Hepatocyte (in vitro differentiated cells): Measurements from ENCODE around the gene KIAA0930. TPM values are rescaled to one million over a fixed set of nuclear protein-coding genes. Genes with fewer than 3 reads are reported as not detected.
"Not testable (repeated sequence)": the region's sequence is repeated elsewhere in the genome, so short reads cannot be mapped to it uniquely, and the experiment has no call there.

Source experiments
- DNase-seq: peaks from one replicate; pipeline ENCODE4 v3.0.0-alpha.2; 2016; ENCODE audit warnings: low spot score
- H2AFZ ChIP-seq: fragments of 200-600 bp; sonication (generic); 2 replicates; pipeline ENCODE4 v1.6.0; 2016; ENCODE audit warnings: antibody characterized with exemption, mild to moderate bottlenecking
- H3K27ac ChIP-seq: fragments of 200-600 bp; sonication (generic); 2 replicates; pipeline ENCODE4 v1.5.1; 2016; ENCODE audit warnings: mild to moderate bottlenecking
- H3K27me3 ChIP-seq: fragments of 200-600 bp; sonication (generic); 2 replicates; pipeline ENCODE4 v1.6.1; 2016
- H3K36me3 ChIP-seq: fragments of 200-600 bp; sonication (generic); replicated peaks from 2 replicates; pipeline ENCODE4 v1.5.1; 2016; ENCODE audit warnings: low read depth; ENCODE audit not compliant: insufficient read depth
- H3K4me1 ChIP-seq: fragments of 200-600 bp; sonication (generic); 2 replicates; pipeline ENCODE4 v1.5.1; 2016; ENCODE audit warnings: mild to moderate bottlenecking, moderate library complexity; ENCODE audit not compliant: insufficient read depth
- H3K4me2 ChIP-seq: fragments of 200-600 bp; sonication (generic); 2 replicates; pipeline ENCODE4 v1.6.0; 2016
- H3K4me3 ChIP-seq: fragments of 200-600 bp; sonication (generic); 2 replicates; pipeline ENCODE4 v1.5.1; 2016; ENCODE audit warnings: mild to moderate bottlenecking
- H3K79me2 ChIP-seq: fragments of 200-600 bp; sonication (generic); 2 replicates; pipeline ENCODE4 v1.6.0; 2017; ENCODE audit warnings: mild to moderate bottlenecking
- H3K9me2 ChIP-seq: fragments of 200-600 bp; sonication (generic); replicated peaks from 2 replicates; pipeline ENCODE4 v1.6.0; 2017; ENCODE audit warnings: mild to moderate bottlenecking; ENCODE audit not compliant: insufficient read depth
- H3K9me3 ChIP-seq: fragments of 200-600 bp; sonication (generic); 2 replicates; pipeline ENCODE4 v1.5.1; 2016; ENCODE audit warnings: low read depth, mild to moderate bottlenecking
- H4K20me1 ChIP-seq: fragments of 200-600 bp; sonication (generic); 2 replicates; pipeline ENCODE4 v1.6.0; 2016; ENCODE audit warnings: mild to moderate bottlenecking; ENCODE audit not compliant: insufficient read depth, poor library complexity, severe bottlenecking
- EZH2 ChIP-seq: fragments of 200-600 bp; sonication (generic); IDR thresholded peaks from 2 replicates; pipeline ENCODE4 v1.6.1; 2016; ENCODE audit warnings: antibody characterized with exemption, mild to moderate bottlenecking, borderline replicate concordance
- EZH2phosphoT487 ChIP-seq: fragments of 200-600 bp; sonication (generic); IDR thresholded peaks from one replicate; pipeline ENCODE4 v1.6.1; 2018; ENCODE audit warnings: antibody characterized with exemption, mild to moderate bottlenecking, low read depth, moderate library complexity; ENCODE audit not compliant: unreplicated experiment, severe bottlenecking
- WGBS: methylation state at CpG from one replicate; pipeline ENCODE4 v1.1.6; 2016; ENCODE audit warnings: low lambda C conversion rate; ENCODE audit errors: missing lambda C conversion rate; 5-methylcytosine and 5-hydroxymethylcytosine counted together
- polyA plus RNA-seq: library from polyadenylated mRNA; unstranded; fragments of >200 nt; fragmentation: Nextera tagmentation; extraction: Ambion mirVana; gene quantifications from 2 replicates; pipeline ENCODE4 v1.2.1, GENCODE V29; 2016
- total RNA-seq: library from RNA; depleted of rRNA; stranded (reverse); fragments of >200 nt; gene quantifications from 2 replicates; pipeline ENCODE4 v1.2.3, GENCODE V29; 2014
- TF ChIP-seq, protein P1 (sequence below): fragments of 200-600 bp; sonication (generic); IDR thresholded peaks from 2 replicates; pipeline ENCODE4 v1.5.1; 2016; ENCODE audit warnings: antibody characterized with exemption, mild to moderate bottlenecking; ENCODE audit not compliant: poor library complexity

The KIAA0930 gene
- total and polyA plus RNA-seq, 2 experiments from 2014 or later = 30.9 to 42.0 TPM

DNA sequence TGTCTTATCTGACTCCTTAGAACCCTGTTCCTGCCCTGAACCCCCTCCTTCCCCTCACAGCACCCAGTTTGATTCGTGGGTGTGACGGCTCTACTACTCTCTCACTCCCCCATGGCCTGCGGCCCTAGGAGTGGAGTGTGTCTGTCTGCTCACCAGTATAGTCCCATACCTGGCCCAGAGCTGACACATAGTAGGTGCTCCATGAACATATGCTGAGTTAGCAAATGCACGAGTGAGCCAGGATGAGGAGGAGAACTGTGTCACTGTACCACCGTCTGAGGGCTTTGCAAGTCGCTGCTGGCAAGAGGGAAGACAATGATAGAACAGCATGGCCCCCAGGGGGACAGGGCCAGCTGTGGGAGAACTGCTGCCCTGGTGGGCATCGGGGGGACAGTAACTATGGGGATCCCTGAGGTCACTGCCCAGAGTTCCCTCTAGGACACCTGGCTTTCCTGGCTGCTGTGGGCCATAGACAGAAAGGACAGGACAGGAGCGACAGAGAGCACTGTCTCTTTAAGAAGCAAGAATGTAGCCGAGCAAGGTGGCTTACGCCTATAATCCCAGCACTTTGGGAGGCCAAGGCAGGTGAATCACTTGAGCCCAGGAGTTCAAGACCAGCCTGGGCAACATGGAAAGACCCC is 19.2 kb upstream of the KIAA0930 start:
- H2AFZ ChIP-seq = no peak overlapping the region
- no peak for TF ChIP-seq EZH2phosphoT487
- TF ChIP-seq EZH2 = no peak
- TF ChIP-seq, protein P1, sequence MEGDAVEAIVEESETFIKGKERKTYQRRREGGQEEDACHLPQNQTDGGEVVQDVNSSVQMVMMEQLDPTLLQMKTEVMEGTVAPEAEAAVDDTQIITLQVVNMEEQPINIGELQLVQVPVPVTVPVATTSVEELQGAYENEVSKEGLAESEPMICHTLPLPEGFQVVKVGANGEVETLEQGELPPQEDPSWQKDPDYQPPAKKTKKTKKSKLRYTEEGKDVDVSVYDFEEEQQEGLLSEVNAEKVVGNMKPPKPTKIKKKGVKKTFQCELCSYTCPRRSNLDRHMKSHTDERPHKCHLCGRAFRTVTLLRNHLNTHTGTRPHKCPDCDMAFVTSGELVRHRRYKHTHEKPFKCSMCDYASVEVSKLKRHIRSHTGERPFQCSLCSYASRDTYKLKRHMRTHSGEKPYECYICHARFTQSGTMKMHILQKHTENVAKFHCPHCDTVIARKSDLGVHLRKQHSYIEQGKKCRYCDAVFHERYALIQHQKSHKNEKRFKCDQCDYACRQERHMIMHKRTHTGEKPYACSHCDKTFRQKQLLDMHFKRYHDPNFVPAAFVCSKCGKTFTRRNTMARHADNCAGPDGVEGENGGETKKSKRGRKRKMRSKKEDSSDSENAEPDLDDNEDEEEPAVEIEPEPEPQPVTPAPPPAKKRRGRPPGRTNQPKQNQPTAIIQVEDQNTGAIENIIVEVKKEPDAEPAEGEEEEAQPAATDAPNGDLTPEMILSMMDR = no peak
- H3K79me2 ChIP-seq = no peaks in the 10 kb centered on the region
- H3K4me1 ChIP-seq = no peaks in the 10 kb centered on the region
- no peaks in the 10 kb centered on the region for H3K36me3 ChIP-seq
- no peak overlapping the region for H3K27ac ChIP-seq
- no peak overlapping the region for H3K4me3 ChIP-seq
- DNase-seq = no peak
- no peaks in the 10 kb centered on the region for H3K27me3 ChIP-seq
- H3K9me2 ChIP-seq = no peaks in the 10 kb centered on the region
- WGBS = 84% methylated on average over 10 of the region's 10 CpGs
- no peak overlapping the region for H3K4me2 ChIP-seq
- H4K20me1 ChIP-seq = no peaks in the 10 kb centered on the region
- no peaks in the 10 kb centered on the region for H3K9me3 ChIP-seq

DNA sequence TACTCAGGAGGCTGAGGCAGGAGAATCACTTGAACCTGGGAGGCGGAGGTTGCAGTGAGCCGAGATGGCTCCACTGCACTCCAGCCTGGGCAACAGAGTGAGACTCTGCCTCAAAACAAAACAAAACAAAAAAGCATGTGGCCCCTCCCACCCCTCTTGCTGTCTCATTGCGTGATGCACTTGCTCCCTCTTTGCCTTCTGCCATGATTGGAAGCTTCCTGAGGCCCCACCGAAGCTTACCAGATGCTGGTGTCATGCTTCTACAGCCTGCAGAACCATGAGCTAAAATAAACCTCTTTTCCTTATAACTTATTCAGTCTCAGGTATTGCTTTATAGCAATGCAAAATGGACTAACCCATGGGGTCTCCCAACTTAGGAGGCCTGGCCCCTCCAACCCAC is 17.2 kb upstream of the KIAA0930 start:
- WGBS = 96% methylated on average over 4 of the region's 4 CpGs
- H3K4me2 ChIP-seq, H3K27ac ChIP-seq: not testable (repeated sequence)

GRCh38 chr22:45254789-45255278 is 14.1 kb upstream of the KIAA0930 start:
- no peaks in the 10 kb centered on the region for H3K4me1 ChIP-seq
- no peaks in the 10 kb centered on the region for H3K27me3 ChIP-seq
- no peak for DNase-seq
- H3K36me3 ChIP-seq = no peaks in the 10 kb centered on the region
- no peak overlapping the region for H3K4me3 ChIP-seq
- H3K79me2 ChIP-seq = no peaks in the 10 kb centered on the region
- no peak for TF ChIP-seq EZH2
- no peak for TF ChIP-seq EZH2phosphoT487
- TF ChIP-seq, protein P1 = no peak
- no peaks in the 10 kb centered on the region for H4K20me1 ChIP-seq
- no peak overlapping the region for H3K4me2 ChIP-seq
- WGBS = 91% methylated on average over 6 of the region's 6 CpGs
- H3K27ac ChIP-seq = no peak overlapping the region
- no peaks in the 10 kb centered on the region for H3K9me3 ChIP-seq
- no peaks in the 10 kb centered on the region for H3K9me2 ChIP-seq
- no peak overlapping the region for H2AFZ ChIP-seq

More for the DNA sequence above, 17.2 kb upstream of the KIAA0930 start:
- not testable (repeated sequence) for H3K4me1 ChIP-seq, H3K9me2 ChIP-seq, H2AFZ ChIP-seq, H3K4me3 ChIP-seq, H3K9me3 ChIP-seq, DNase-seq, H3K79me2 ChIP-seq, H4K20me1 ChIP-seq, H3K27me3 ChIP-seq, H3K36me3 ChIP-seq

- no peaks in the 10 kb centered on the region for H3K79me2 ChIP-seq
- H3K9me3 ChIP-seq = no peaks in the 10 kb centered on the region
- no peak overlapping the region for H3K4me2 ChIP-seq
- H3K27ac ChIP-seq = no peak overlapping the region
- H3K4me1 ChIP-seq = no peaks in the 10 kb centered on the region
- H3K4me3 ChIP-seq = no peak overlapping the region
- no peak overlapping the region for H2AFZ ChIP-seq
- no peaks in the 10 kb centered on the region for H4K20me1 ChIP-seq
- no peak for DNase-seq
- 96% methylated on average over 7 of the region's 7 CpGs for WGBS
- H3K36me3 ChIP-seq = no peaks in the 10 kb centered on the region
- no peak for TF ChIP-seq EZH2
- TF ChIP-seq, protein P1 = no peak
- TF ChIP-seq EZH2phosphoT487 = no peak
- H3K9me2 ChIP-seq = no peaks in the 10 kb centered on the region
- H3K27me3 ChIP-seq = no peaks in the 10 kb centered on the region
Observed at GRCh38 chr22:45254388-45254787, 13.7 kb upstream of the KIAA0930 start.
